WTC11 (cell line): ENCODE measurements around the gene SELENON. TPM values are rescaled to one million over a fixed set of nuclear protein-coding genes. Genes with fewer than 3 reads are reported as not detected.
A peak's percentile ranks its signal among the peaks of the same experiment; 100 is the strongest.

Experiments used
- ATAC-seq: fragments of 200-7000 bp; cut with Tn5 transposase; 2 replicates; pipeline ENCODE4 v1.10.0; 2021; ENCODE audit warnings: mild to moderate bottlenecking, moderate library complexity
- Bru-seq: library from RNA; stranded (reverse); fragments of 400-500 nt; gene quantifications from one replicate; lab custom pipeline; 2021; lab: Mats Ljungman, UMichigan
- CTCF ChIA-PET: fragments of 300-600 bp; sonication (Branson Sonifier 250); formaldehyde crosslinking; loops from one replicate; lab custom pipeline; 2021; ENCODE audit warnings: antibody characterized with exemption; lab: Charles Lee
- POLR2A ChIA-PET: fragments of 350-600 bp; sonication (Branson Sonifier 250); formaldehyde crosslinking; loops from one replicate; lab custom pipeline; 2021; ENCODE audit warnings: antibody characterized with exemption; lab: Charles Lee
- DNase-seq: peaks from one replicate; pipeline ENCODE4 v3.0.0; 2021; ENCODE audit warnings: low spot score
- H3K27ac Mint-ChIP-seq: 2 replicates; pipeline ENCODE4 v1.8.0; 2021; ENCODE audit warnings: mixed read lengths
- H3K27me3 Mint-ChIP-seq: 2 replicates; pipeline ENCODE4 v1.8.0; 2021; ENCODE audit warnings: low read depth, mild to moderate bottlenecking, moderate library complexity, mixed read lengths
- H3K36me3 Mint-ChIP-seq: 2 replicates; pipeline ENCODE4 v1.8.0; 2021; ENCODE audit warnings: mixed read lengths
- H3K4me1 Mint-ChIP-seq: 2 replicates; pipeline ENCODE4 v1.8.0; 2022; ENCODE audit warnings: mixed read lengths
- H3K4me3 Mint-ChIP-seq: 2 replicates; pipeline ENCODE4 v1.8.0; 2021; ENCODE audit warnings: mild to moderate bottlenecking, moderate library complexity, mixed read lengths
- H3K9me3 Mint-ChIP-seq: 2 replicates; pipeline ENCODE4 v1.8.0; 2021; ENCODE audit warnings: mixed read lengths
- ETV6 ChIP-seq: sonication (generic); formaldehyde crosslinking; IDR thresholded peaks from 2 replicates; pipeline ENCODE4 v1.8.1; 2022; ENCODE audit warnings: mild to moderate bottlenecking, missing genetic modification reagents
- FOXJ3 ChIP-seq: sonication (generic); formaldehyde crosslinking; IDR thresholded peaks from 2 replicates; pipeline ENCODE4 v1.9.0; 2021; ENCODE audit warnings: missing genetic modification reagents, mild to moderate bottlenecking, borderline replicate concordance
- NFE2L1 ChIP-seq: sonication (generic); formaldehyde crosslinking; IDR thresholded peaks from 2 replicates; pipeline ENCODE4 v1.8.1; 2023; ENCODE audit warnings: missing genetic modification reagents
- RELA ChIP-seq: sonication (generic); formaldehyde crosslinking; IDR thresholded peaks from 2 replicates; pipeline ENCODE4 v1.8.1; 2022; ENCODE audit warnings: missing genetic modification reagents, mild to moderate bottlenecking, borderline replicate concordance
- SP1 ChIP-seq: sonication (generic); formaldehyde crosslinking; conservative IDR thresholded peaks from 2 replicates; pipeline ENCODE4 v1.8.1; 2022; ENCODE audit warnings: missing genetic modification reagents
- TP53 ChIP-seq: sonication (generic); formaldehyde crosslinking; IDR thresholded peaks from 2 replicates; pipeline ENCODE4 v1.8.1; 2023; ENCODE audit warnings: mild to moderate bottlenecking, missing genetic modification reagents
- ZNF671 ChIP-seq: fragments of 250-450 bp; sonication (Bioruptor Pico); IDR thresholded peaks from 2 replicates; pipeline ENCODE4 v1.8.0; 2021; ENCODE audit warnings: mild to moderate bottlenecking
- long read RNA-seq, 3 experiments: library from RNA in 1 of 3; library from capped mRNA in 1 of 3; library from polyadenylated mRNA in 1 of 3; unstranded in 2 of 3; stranded (forward) in 1 of 3; transcript quantifications; one replicate each; pipeline ENCODE4 v2.0.0, GENCODE V29; 2021
- total RNA-seq: library from RNA; stranded (reverse); gene quantifications from 3 replicates; pipeline ENCODE4 v1.2.3, GENCODE V29; 2021
- TF ChIP-seq, protein P1 (sequence below): sonication (generic); formaldehyde crosslinking; IDR thresholded peaks from 2 replicates; pipeline ENCODE4 v1.8.1; 2022; ENCODE audit warnings: missing genetic modification reagents, borderline replicate concordance
- TF ChIP-seq, protein P2 (sequence below): sonication (generic); formaldehyde crosslinking; IDR thresholded peaks from 2 replicates; pipeline ENCODE4 v1.8.0; 2022; ENCODE audit warnings: mild to moderate bottlenecking, missing genetic modification reagents
- TF ChIP-seq, protein P3 (sequence below): sonication (generic); formaldehyde crosslinking; IDR thresholded peaks from 2 replicates; pipeline ENCODE4 v1.8.0; 2023; ENCODE audit warnings: mild to moderate bottlenecking, missing genetic modification reagents
- TF ChIP-seq, protein P4 (sequence below): sonication (generic); formaldehyde crosslinking; IDR thresholded peaks from 2 replicates; pipeline ENCODE4 v1.8.1; 2022; ENCODE audit warnings: mild to moderate bottlenecking, moderate library complexity, missing genetic modification reagents
- TF ChIP-seq, protein P5 (sequence below): sonication (generic); formaldehyde crosslinking; IDR thresholded peaks from 2 replicates; pipeline ENCODE4 v1.8.0; 2022; ENCODE audit warnings: missing genetic modification reagents

SELENON gene, protein sequence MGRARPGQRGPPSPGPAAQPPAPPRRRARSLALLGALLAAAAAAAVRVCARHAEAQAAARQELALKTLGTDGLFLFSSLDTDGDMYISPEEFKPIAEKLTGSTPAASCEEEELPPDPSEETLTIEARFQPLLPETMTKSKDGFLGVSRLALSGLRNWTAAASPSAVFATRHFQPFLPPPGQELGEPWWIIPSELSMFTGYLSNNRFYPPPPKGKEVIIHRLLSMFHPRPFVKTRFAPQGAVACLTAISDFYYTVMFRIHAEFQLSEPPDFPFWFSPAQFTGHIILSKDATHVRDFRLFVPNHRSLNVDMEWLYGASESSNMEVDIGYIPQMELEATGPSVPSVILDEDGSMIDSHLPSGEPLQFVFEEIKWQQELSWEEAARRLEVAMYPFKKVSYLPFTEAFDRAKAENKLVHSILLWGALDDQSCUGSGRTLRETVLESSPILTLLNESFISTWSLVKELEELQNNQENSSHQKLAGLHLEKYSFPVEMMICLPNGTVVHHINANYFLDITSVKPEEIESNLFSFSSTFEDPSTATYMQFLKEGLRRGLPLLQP
- total RNA-seq (80.2 to 99.6 TPM (median 96.0 TPM) in 3 replicates), Bru-seq, nascent RNA (percentile 68 among the genes with signal in this experiment)
- long read RNA-seq, experiment 1, full-length matches to known transcripts: 111 of 152 reads
- long read RNA-seq, experiment 1, partial matches to known transcripts: 24 of 152 reads
- long read RNA-seq, experiment 1, other reads (novel, unspliced or antisense): 17 of 152 reads
- long read RNA-seq, experiment 2, full-length matches to known transcripts: 45 of 113 reads
- long read RNA-seq, experiment 2, partial matches to known transcripts: 55 of 113 reads
- long read RNA-seq, experiment 2, other reads (novel, unspliced or antisense): 13 of 113 reads
- long read RNA-seq, experiment 3: 0 reads

DNA sequence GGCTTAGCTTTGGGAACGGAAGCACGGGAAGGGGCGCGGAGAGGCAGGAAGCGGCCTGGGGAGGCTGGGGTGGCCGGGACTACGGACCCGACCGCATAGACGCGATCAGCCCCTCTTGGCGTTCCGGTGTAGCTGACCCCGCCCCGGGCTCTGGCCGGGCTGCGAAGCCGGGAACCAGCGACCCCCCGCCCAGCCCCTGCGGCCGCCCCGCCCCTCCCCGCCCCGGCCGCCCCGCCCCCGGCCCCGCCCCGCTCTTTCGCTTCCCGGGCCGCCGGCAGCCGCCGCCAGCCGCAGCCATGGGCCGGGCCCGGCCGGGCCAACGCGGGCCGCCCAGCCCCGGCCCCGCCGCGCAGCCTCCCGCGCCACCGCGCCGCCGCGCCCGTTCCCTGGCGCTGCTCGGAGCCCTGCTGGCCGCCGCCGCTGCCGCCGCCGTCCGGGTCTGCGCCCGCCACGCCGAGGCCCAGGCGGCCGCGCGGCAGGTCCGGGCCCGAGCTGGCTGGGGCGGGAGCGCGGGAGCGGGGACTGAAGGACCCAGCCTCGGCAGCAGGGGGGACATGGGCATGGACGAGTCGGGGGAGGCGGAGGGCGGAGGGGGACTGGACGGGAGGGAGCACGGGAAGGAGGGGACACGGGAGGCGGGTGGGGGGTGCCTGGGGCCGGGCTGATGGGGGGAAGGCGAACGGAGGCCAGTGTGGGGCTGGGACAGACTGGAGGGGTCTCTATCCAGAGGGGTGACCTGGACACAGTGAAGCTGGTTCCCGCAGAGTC, at the start of gene SELENON:
SELENON (plus strand) TSS at position 259 of the 768 bp plus-strand sequence; CDS start at position 297, 38 bp downstream.
- CTCF ChIA-PET: interaction anchor here (0.6 to 6.2 kb wide), 15 partner anchors 9 to 312 kb away, joined by 3 to 80 read pairs (median 3); partner anchors contain the start of gene MAN1C1
- 0 out of 2 replicates have a peak within 1 kb of the TSS, but pooled peaks have one; percentile 63 for H3K27ac Mint-ChIP-seq
- H3K4me3 Mint-ChIP-seq: peak within 1 kb of the TSS; percentile 79
- peak; percentile 72 for ATAC-seq
- POLR2A ChIA-PET: interaction anchor here (1.8 kb wide), 1 partner anchor 20 kb away, joined by 6 read pairs; the partner anchor contains the start of gene MTFR1L
- peaks cover 4% of the 10 kb centered on the region for H3K27me3 Mint-ChIP-seq
- H3K4me1 Mint-ChIP-seq: peaks cover 41% of the 10 kb centered on the region
- TF ChIP-seq, protein P1, sequence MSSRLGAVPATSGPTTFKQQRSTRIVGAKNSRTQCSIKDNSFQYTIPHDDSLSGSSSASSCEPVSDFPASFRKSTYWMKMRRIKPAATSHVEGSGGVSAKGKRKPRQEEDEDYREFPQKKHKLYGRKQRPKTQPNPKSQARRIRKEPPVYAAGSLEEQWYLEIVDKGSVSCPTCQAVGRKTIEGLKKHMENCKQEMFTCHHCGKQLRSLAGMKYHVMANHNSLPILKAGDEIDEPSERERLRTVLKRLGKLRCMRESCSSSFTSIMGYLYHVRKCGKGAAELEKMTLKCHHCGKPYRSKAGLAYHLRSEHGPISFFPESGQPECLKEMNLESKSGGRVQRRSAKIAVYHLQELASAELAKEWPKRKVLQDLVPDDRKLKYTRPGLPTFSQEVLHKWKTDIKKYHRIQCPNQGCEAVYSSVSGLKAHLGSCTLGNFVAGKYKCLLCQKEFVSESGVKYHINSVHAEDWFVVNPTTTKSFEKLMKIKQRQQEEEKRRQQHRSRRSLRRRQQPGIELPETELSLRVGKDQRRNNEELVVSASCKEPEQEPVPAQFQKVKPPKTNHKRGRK (CRISPR knock-in tag): no peak
- no peak for TF ChIP-seq RELA (CRISPR knock-in tag)
- peak; percentile 6; the same call in 1 of the 2 replicates for TF ChIP-seq SP1
- TF ChIP-seq, protein P2, sequence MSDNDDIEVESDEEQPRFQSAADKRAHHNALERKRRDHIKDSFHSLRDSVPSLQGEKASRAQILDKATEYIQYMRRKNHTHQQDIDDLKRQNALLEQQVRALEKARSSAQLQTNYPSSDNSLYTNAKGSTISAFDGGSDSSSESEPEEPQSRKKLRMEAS (CRISPR knock-in tag): peak; percentile 17; the same call in 1 of the 2 replicates
- TF ChIP-seq ETV6 (CRISPR knock-in tag): peak; percentile 33; the same call in 1 of the 2 replicates
- no peaks in the 10 kb centered on the region; the same call in 1 of the 2 replicates for H3K36me3 Mint-ChIP-seq
- H3K9me3 Mint-ChIP-seq: no peaks in the 10 kb centered on the region
- DNase-seq: peak; percentile 80

DNA sequence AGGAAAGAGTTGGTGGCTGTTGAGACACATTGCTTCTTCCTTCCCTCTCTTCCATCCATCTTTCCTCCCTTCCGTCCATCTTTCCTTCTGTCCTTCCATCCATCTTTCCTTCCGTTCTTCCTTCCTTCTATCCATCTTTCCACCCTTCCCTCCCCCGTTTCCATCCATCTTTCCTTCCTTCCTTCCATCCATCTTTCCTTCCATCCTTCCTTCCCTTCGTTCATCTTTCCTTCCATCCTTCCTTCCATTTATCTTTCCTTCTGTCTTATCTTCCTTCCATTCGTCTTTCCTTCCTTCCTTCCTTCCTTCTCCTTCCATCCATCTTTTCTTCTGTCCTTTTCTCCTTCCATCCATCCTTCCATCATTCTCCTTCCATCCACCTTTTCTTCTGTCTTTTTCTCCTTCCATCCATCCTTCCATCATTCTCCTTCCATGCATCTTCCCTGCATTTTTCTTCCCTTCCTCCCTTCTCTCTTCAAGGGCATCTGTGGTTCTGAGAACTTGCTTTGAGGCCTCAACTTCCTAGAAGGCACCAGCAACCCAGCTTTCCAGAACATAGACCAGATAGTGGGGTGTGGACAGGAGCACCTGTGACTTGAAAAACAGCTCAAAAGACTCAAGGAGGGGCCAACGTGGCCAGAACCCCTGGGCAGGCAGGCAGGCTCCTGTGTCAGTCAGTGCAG, 48.9 kb upstream of the SELENON start:
- POLR2A ChIA-PET: interaction anchor here (0.8 kb wide), 1 partner anchor 26 kb away, joined by 3 read pairs; no protein-coding TSS in a partner anchor
- H3K4me3 Mint-ChIP-seq: no peak overlapping the region
- H3K27ac Mint-ChIP-seq: no peak overlapping the region
- no peak for ATAC-seq
- CTCF ChIA-PET: no interaction called here
- no peaks in the 10 kb centered on the region for H3K36me3 Mint-ChIP-seq
- peaks cover 33% of the 10 kb centered on the region for H3K4me1 Mint-ChIP-seq
- TF ChIP-seq FOXJ3 (CRISPR knock-in tag): no peak
- TF ChIP-seq, protein P3, sequence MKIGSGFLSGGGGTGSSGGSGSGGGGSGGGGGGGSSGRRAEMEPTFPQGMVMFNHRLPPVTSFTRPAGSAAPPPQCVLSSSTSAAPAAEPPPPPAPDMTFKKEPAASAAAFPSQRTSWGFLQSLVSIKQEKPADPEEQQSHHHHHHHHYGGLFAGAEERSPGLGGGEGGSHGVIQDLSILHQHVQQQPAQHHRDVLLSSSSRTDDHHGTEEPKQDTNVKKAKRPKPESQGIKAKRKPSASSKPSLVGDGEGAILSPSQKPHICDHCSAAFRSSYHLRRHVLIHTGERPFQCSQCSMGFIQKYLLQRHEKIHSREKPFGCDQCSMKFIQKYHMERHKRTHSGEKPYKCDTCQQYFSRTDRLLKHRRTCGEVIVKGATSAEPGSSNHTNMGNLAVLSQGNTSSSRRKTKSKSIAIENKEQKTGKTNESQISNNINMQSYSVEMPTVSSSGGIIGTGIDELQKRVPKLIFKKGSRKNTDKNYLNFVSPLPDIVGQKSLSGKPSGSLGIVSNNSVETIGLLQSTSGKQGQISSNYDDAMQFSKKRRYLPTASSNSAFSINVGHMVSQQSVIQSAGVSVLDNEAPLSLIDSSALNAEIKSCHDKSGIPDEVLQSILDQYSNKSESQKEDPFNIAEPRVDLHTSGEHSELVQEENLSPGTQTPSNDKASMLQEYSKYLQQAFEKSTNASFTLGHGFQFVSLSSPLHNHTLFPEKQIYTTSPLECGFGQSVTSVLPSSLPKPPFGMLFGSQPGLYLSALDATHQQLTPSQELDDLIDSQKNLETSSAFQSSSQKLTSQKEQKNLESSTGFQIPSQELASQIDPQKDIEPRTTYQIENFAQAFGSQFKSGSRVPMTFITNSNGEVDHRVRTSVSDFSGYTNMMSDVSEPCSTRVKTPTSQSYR (CRISPR knock-in tag): no peak
- TF ChIP-seq ZNF671 (CRISPR knock-in tag): no peak
- TF ChIP-seq, protein P2 (CRISPR knock-in tag): no peak
- TF ChIP-seq, protein P4, sequence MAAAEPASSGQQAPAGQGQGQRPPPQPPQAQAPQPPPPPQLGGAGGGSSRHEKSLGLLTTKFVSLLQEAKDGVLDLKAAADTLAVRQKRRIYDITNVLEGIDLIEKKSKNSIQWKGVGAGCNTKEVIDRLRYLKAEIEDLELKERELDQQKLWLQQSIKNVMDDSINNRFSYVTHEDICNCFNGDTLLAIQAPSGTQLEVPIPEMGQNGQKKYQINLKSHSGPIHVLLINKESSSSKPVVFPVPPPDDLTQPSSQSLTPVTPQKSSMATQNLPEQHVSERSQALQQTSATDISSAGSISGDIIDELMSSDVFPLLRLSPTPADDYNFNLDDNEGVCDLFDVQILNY (CRISPR knock-in tag): no peak
- TF ChIP-seq, protein P5, sequence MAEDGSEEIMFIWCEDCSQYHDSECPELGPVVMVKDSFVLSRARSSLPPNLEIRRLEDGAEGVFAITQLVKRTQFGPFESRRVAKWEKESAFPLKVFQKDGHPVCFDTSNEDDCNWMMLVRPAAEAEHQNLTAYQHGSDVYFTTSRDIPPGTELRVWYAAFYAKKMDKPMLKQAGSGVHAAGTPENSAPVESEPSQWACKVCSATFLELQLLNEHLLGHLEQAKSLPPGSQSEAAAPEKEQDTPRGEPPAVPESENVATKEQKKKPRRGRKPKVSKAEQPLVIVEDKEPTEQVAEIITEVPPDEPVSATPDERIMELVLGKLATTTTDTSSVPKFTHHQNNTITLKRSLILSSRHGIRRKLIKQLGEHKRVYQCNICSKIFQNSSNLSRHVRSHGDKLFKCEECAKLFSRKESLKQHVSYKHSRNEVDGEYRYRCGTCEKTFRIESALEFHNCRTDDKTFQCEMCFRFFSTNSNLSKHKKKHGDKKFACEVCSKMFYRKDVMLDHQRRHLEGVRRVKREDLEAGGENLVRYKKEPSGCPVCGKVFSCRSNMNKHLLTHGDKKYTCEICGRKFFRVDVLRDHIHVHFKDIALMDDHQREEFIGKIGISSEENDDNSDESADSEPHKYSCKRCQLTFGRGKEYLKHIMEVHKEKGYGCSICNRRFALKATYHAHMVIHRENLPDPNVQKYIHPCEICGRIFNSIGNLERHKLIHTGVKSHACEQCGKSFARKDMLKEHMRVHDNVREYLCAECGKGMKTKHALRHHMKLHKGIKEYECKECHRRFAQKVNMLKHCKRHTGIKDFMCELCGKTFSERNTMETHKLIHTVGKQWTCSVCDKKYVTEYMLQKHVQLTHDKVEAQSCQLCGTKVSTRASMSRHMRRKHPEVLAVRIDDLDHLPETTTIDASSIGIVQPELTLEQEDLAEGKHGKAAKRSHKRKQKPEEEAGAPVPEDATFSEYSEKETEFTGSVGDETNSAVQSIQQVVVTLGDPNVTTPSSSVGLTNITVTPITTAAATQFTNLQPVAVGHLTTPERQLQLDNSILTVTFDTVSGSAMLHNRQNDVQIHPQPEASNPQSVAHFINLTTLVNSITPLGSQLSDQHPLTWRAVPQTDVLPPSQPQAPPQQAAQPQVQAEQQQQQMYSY (CRISPR knock-in tag): no peak
- no peak for TF ChIP-seq NFE2L1
- TF ChIP-seq TP53 (CRISPR knock-in tag): no peak
- no peaks in the 10 kb centered on the region for H3K27me3 Mint-ChIP-seq
- H3K9me3 Mint-ChIP-seq: no peaks in the 10 kb centered on the region
- no peak for DNase-seq
